ENCODE results near the gene ZNF512B.
A peak's percentile ranks its signal among the peaks of the same experiment; 100 is the strongest.
"Not testable (repeated sequence)": the region's sequence is repeated elsewhere in the genome, so short reads cannot be mapped to it uniquely, and the experiment has no call there.

ZNF512B gene

GRCh38 chr20:63963348-63963741, 6.4 kb downstream of the ZNF512B start:
- no peak for DNase-seq

GRCh38 chr20:63962426-63963347, 7.0 kb downstream of the ZNF512B start:
- no peak for DNase-seq

GRCh38 chr20:63961664-63962425, 7.9 kb downstream of the ZNF512B start:
- DNase-seq = no peak

GRCh38 chr20:63960654-63961621, 8.8 kb downstream of the ZNF512B start:
- not testable (repeated sequence) for DNase-seq

- DNase-seq = no peak
These were observed 10.0 kb downstream of the ZNF512B start for GRCh38 chr20:63959699-63960075.

GRCh38 chr20:63958964-63959698, 10.6 kb downstream of the ZNF512B start:
- no peak for DNase-seq

GRCh38 chr20:63958471-63958870, 11.3 kb downstream of the ZNF512B start:
- DNase-seq = no peak

GRCh38 chr20:63957690-63958441, 11.9 kb downstream of the ZNF512B start:
- DNase-seq = peak; percentile 55 to 79 (median 74)

GRCh38 chr20:63957004-63957689, 12.6 kb downstream of the ZNF512B start:
- DNase-seq = peak; percentile 39 to 74 (median 50)

GRCh38 chr20:63956664-63957003, 13.1 kb downstream of the ZNF512B start:
- DNase-seq = no peak

GRCh38 chr20:63955827-63956663, 13.7 kb downstream of the ZNF512B start, which contains the start of gene UCKL1:
TSS of gene UCKL1 (minus strand) at chr20:63956416. CDS start at chr20:63956372, 44 bp downstream.
- DNase-seq = peak; percentile 89 to 96 (median 94)

- DNase-seq = peak; percentile 41 to 82 (median 54)
These were observed 14.4 kb downstream of the ZNF512B start for GRCh38 chr20:63955281-63955826.

GRCh38 chr20:63953764-63954429, 15.8 kb downstream of the ZNF512B start:
- DNase-seq = no peak

- no peak for DNase-seq
These were observed 17.0 kb downstream of the ZNF512B start for GRCh38 chr20:63952769-63953168.

GRCh38 chr20:63952210-63952535, 17.6 kb downstream of the ZNF512B start:
- DNase-seq = no peak

- DNase-seq = no peak
These were observed 18.1 kb downstream of the ZNF512B start for GRCh38 chr20:63951398-63952209.

GRCh38 chr20:63950701-63951397, 18.9 kb downstream of the ZNF512B start:
- DNase-seq = no peak

All from suppressor macrophage (primary cell).